MM.1S (cell line): ENCODE data around the gene NGDN.

Source experiments
- DNase-seq: peaks from one replicate; pipeline ENCODE4 v3.0.0-alpha.2; 2015
- H2AFZ ChIP-seq: fragments of 300-600 bp; sonication (generic); 2 replicates; pipeline ENCODE4 v1.6.0; 2016; ENCODE audit warnings: antibody characterized with exemption, low read length
- H3F3A ChIP-seq: fragments of 300-600 bp; sonication (generic); 2 replicates; pipeline ENCODE4 v1.6.1; 2016; ENCODE audit warnings: mild to moderate bottlenecking, antibody characterized with exemption, low read length, moderate library complexity, mixed read lengths; ENCODE audit not compliant: insufficient read depth
- H3K27ac ChIP-seq: fragments of 300-600 bp; sonication (generic); 2 replicates; pipeline ENCODE4 v1.5.1; 2016; ENCODE audit warnings: mild to moderate bottlenecking, low read length
- H3K27me3 ChIP-seq: fragments of 300-600 bp; sonication (generic); replicated peaks from 2 replicates; pipeline ENCODE4 v1.6.0; 2016; ENCODE audit warnings: low read length; ENCODE audit not compliant: insufficient read depth
- H3K36me3 ChIP-seq: fragments of 300-600 bp; sonication (generic); replicated peaks from 2 replicates; pipeline ENCODE4 v1.6.1; 2016; ENCODE audit warnings: mild to moderate bottlenecking, low read length, mixed read lengths; ENCODE audit not compliant: insufficient read depth
- H3K4me1 ChIP-seq: fragments of 300-600 bp; sonication (generic); 2 replicates; pipeline ENCODE4 v1.6.1; 2016; ENCODE audit warnings: low read length, mixed read lengths
- H3K4me2 ChIP-seq: fragments of 300-600 bp; sonication (generic); 2 replicates; pipeline ENCODE4 v1.6.0; 2016; ENCODE audit warnings: low read depth, low read length
- H3K4me3 ChIP-seq: fragments of 300-600 bp; sonication (generic); 2 replicates; pipeline ENCODE4 v1.5.1; 2016; ENCODE audit warnings: low read length, mixed read lengths
- H3K79me2 ChIP-seq: fragments of 300-600 bp; sonication (generic); 2 replicates; pipeline ENCODE4 v1.6.1; 2016; ENCODE audit warnings: mixed run types, low read length, mixed read lengths
- H3K9ac ChIP-seq: fragments of 300-600 bp; sonication (generic); 2 replicates; pipeline ENCODE4 v1.6.1; 2016; ENCODE audit warnings: low read length, mixed read lengths
- H3K9me2 ChIP-seq: fragments of 300-600 bp; sonication (generic); replicated peaks from 2 replicates; pipeline ENCODE4 v1.6.1; 2016; ENCODE audit warnings: mild to moderate bottlenecking, low read length, mixed read lengths; ENCODE audit not compliant: insufficient read depth
- H3K9me3 ChIP-seq: fragments of 300-600 bp; sonication (generic); replicated peaks from 2 replicates; pipeline ENCODE4 v1.6.1; 2016; ENCODE audit warnings: mild to moderate bottlenecking, low read length, mixed read lengths; ENCODE audit not compliant: insufficient read depth
- H4K20me1 ChIP-seq: fragments of 300-600 bp; sonication (generic); 2 replicates; pipeline ENCODE4 v1.6.1; 2016; ENCODE audit warnings: mild to moderate bottlenecking, low read length, moderate library complexity, mixed read lengths; ENCODE audit not compliant: insufficient read depth
- CTCF ChIP-seq: fragments of 300-600 bp; sonication (generic); IDR thresholded peaks from 2 replicates; pipeline ENCODE4 v1.5.1; 2016; ENCODE audit warnings: antibody characterized with exemption, low read length, mixed read lengths
- EZH2 ChIP-seq: fragments of 300-600 bp; sonication (generic); optimal IDR thresholded peaks from 2 replicates; pipeline ENCODE3; 2017; ENCODE audit warnings: low read depth, mild to moderate bottlenecking, antibody characterized with exemption, low read length, mixed read lengths
- EZH2phosphoT487 ChIP-seq: fragments of 300-600 bp; sonication (generic); IDR thresholded peaks from 2 replicates; pipeline ENCODE4 v1.6.1; 2018; ENCODE audit warnings: antibody characterized with exemption, low read length

Gene NGDN

GRCh38 chr14:23460960-23461359, 8.5 kb upstream of the NGDN start:
- TF ChIP-seq EZH2 (no peak), EZH2phosphoT487 (no peak), CTCF (no peak)
- Histone ChIP-seq H3F3A (no peaks in the 10 kb centered on the region), H3K9me2 (no peaks in the 10 kb centered on the region), H4K20me1 (no peaks in the 10 kb centered on the region), H3K27me3 (no peaks in the 10 kb centered on the region), H3K9me3 (no peaks in the 10 kb centered on the region), H3K36me3 (no peaks in the 10 kb centered on the region), H3K4me1 (no peaks in the 10 kb centered on the region), H3K9ac (no peak overlapping the region), H2AFZ (no peak overlapping the region), H3K27ac (no peak overlapping the region), H3K4me3 (no peak overlapping the region), H3K79me2 (no peaks in the 10 kb centered on the region), H3K4me2 (no peak overlapping the region)
- no peak for DNase-seq

GRCh38 chr14:23464700-23465099, 4.8 kb upstream of the NGDN start:
- Histone ChIP-seq H3K79me2 (peaks cover under 1% of the 10 kb centered on the region), H3K27me3 (no peaks in the 10 kb centered on the region)
- DNase-seq = no peak

GRCh38 chr14:23465261-23465660, 4.2 kb upstream of the NGDN start:
- Histone ChIP-seq H3K27ac (no peak overlapping the region), H3K36me3 (no peaks in the 10 kb centered on the region), H4K20me1 (no peaks in the 10 kb centered on the region), H3K9me2 (no peaks in the 10 kb centered on the region), H3K4me3 (no peak overlapping the region), H3K9ac (no peak overlapping the region), H2AFZ (no peak overlapping the region), H3K4me2 (no peak overlapping the region), H3K79me2 (peaks cover 6% of the 10 kb centered on the region), H3F3A (no peaks in the 10 kb centered on the region), H3K4me1 (no peaks in the 10 kb centered on the region), H3K27me3 (no peaks in the 10 kb centered on the region), H3K9me3 (no peaks in the 10 kb centered on the region)
- DNase-seq = no peak
- TF ChIP-seq CTCF (no peak), EZH2 (no peak), EZH2phosphoT487 (no peak)

More at GRCh38 chr14:23464700-23465099, 4.8 kb upstream of the NGDN start:
- no peak overlapping the region for H3K4me3 ChIP-seq
- TF ChIP-seq EZH2 (no peak), EZH2phosphoT487 (no peak), CTCF (no peak)
- no peak overlapping the region for H3K27ac ChIP-seq
- no peak overlapping the region for H3K9ac ChIP-seq
- no peaks in the 10 kb centered on the region for H3K4me1 ChIP-seq
- no peaks in the 10 kb centered on the region for H3K36me3 ChIP-seq
- no peaks in the 10 kb centered on the region for H3F3A ChIP-seq
- no peaks in the 10 kb centered on the region for H4K20me1 ChIP-seq
- no peak overlapping the region for H2AFZ ChIP-seq
- H3K4me2 ChIP-seq = no peak overlapping the region
- no peaks in the 10 kb centered on the region for H3K9me2 ChIP-seq
- H3K9me3 ChIP-seq = no peaks in the 10 kb centered on the region
